CD14-positive monocyte (primary cell): ENCODE data around the gene RTRAF. TPM values are rescaled to one million over a fixed set of nuclear protein-coding genes. Genes with fewer than 3 reads are reported as not detected.
A peak's percentile ranks its signal among the peaks of the same experiment; 100 is the strongest.

ENCODE experiments used
- DNase-seq, 3 donors: peaks; one replicate each; pipeline ENCODE4 v3.0.0-alpha.2; 2011 to 2022
- H2AFZ ChIP-seq: 2 replicates; pipeline ENCODE4 v1.6.0; 2012; ENCODE audit warnings: mild to moderate bottlenecking, low read depth, low read length, inconsistent platforms; ENCODE audit not compliant: insufficient read depth, poor library complexity, severe bottlenecking
- H3K27ac ChIP-seq, 2 donors: 1 replicate in 1 of 2; 2 replicates in 1 of 2; pipeline ENCODE4 v1.5.1; 2012 to 2013; ENCODE audit warnings: low read length in 2 of 2, control low read depth in 1 of 2, inconsistent platforms in 1 of 2, low read depth in 1 of 2, mild to moderate bottlenecking in 1 of 2
- H3K27me3 ChIP-seq, 2 donors: one replicate each; pipeline versions ENCODE4 v1.6.0 to v1.6.1; 2011 to 2013; ENCODE audit warnings: low read length in 2 of 2; ENCODE audit not compliant: control insufficient read depth in 2 of 2, insufficient read depth in 2 of 2
- H3K36me3 ChIP-seq, 2 donors: replicated peaks in 1 of 2; 1 replicate in 1 of 2; 2 replicates in 1 of 2; pipeline versions ENCODE4 v1.5.1 to v1.6.1; 2012 to 2013; ENCODE audit warnings: low read length in 2 of 2, control low read depth in 1 of 2, inconsistent platforms in 1 of 2, mild to moderate bottlenecking in 1 of 2; ENCODE audit not compliant: insufficient read depth in 2 of 2, control insufficient read depth in 1 of 2
- H3K4me1 ChIP-seq, 2 donors: 1 replicate in 1 of 2; 2 replicates in 1 of 2; pipeline versions ENCODE4 v1.5.1 to v1.6.1; 2012 to 2013; ENCODE audit warnings: low read length in 2 of 2, control low read depth in 1 of 2, inconsistent platforms in 1 of 2, mild to moderate bottlenecking in 1 of 2, moderate library complexity in 1 of 2; ENCODE audit not compliant: insufficient read depth in 2 of 2, control insufficient read depth in 1 of 2
- H3K4me2 ChIP-seq: replicated peaks from 2 replicates; pipeline ENCODE3; 2012; ENCODE audit warnings: low read length, moderate library complexity, mild to moderate bottlenecking; ENCODE audit not compliant: poor library complexity, severe bottlenecking; ENCODE audit errors: extremely low read depth
- H3K4me3 ChIP-seq, 3 experiments: fragments of 200-600 bp in 1 of 3; sonication (generic) in 1 of 3; replicated peaks in 1 of 3; 1 replicate in 2 of 3; 2 replicates in 1 of 3; pipeline ENCODE4 v1.5.1; 2011 to 2013; ENCODE audit warnings: low read length in 3 of 3, mild to moderate bottlenecking in 3 of 3, control low read depth in 2 of 3, low read depth in 2 of 3, inconsistent platforms in 1 of 3, moderate library complexity in 1 of 3
- H3K79me2 ChIP-seq: 2 replicates; pipeline ENCODE4 v1.6.0; 2012; ENCODE audit warnings: mild to moderate bottlenecking, control low read depth, inconsistent platforms, low read length, moderate library complexity; ENCODE audit not compliant: insufficient read depth
- H3K9ac ChIP-seq: 2 replicates; pipeline ENCODE4 v1.6.0; 2017; ENCODE audit warnings: low read length, mild to moderate bottlenecking; ENCODE audit not compliant: insufficient read depth, poor library complexity, severe bottlenecking
- H3K9me3 ChIP-seq, 2 donors: replicated peaks in 1 of 2; 1 replicate in 1 of 2; 2 replicates in 1 of 2; pipeline versions ENCODE4 v1.5.1 to v1.6.1; 2012 to 2013; ENCODE audit warnings: low read length in 2 of 2, control low read depth in 1 of 2; ENCODE audit not compliant: control insufficient read depth in 1 of 2, insufficient read depth in 1 of 2
- H4K20me1 ChIP-seq: 2 replicates; pipeline ENCODE4 v1.6.0; 2012; ENCODE audit warnings: mild to moderate bottlenecking, low read length, control low read depth, moderate library complexity; ENCODE audit not compliant: insufficient read depth
- H3K27ac Mint-ChIP-seq, 7 donors: one replicate each; pipeline ENCODE4 v1.8.0; 2020; ENCODE audit warnings: mild to moderate bottlenecking in 7 of 7, mixed read lengths in 7 of 7, moderate library complexity in 6 of 7, inconsistent platforms in 2 of 7
- H3K27me3 Mint-ChIP-seq, 3 donors: one replicate each; pipeline ENCODE4 v1.8.0; 2021 to 2022; ENCODE audit warnings: low read depth in 3 of 3, mild to moderate bottlenecking in 3 of 3, mixed read lengths in 3 of 3, moderate library complexity in 3 of 3, inconsistent platforms in 1 of 3
- H3K36me3 Mint-ChIP-seq, 2 donors: one replicate each; pipeline ENCODE4 v1.8.0; 2020; ENCODE audit warnings: mixed read lengths in 2 of 2, inconsistent platforms in 1 of 2, mild to moderate bottlenecking in 1 of 2
- H3K4me1 Mint-ChIP-seq: one replicate; pipeline ENCODE4 v1.8.0; 2020; ENCODE audit warnings: mild to moderate bottlenecking, mixed read lengths
- H3K4me3 Mint-ChIP-seq, 2 donors: one replicate each; pipeline ENCODE4 v1.8.0; 2020; ENCODE audit warnings: mild to moderate bottlenecking in 2 of 2, mixed read lengths in 2 of 2, moderate library complexity in 1 of 2
- H3K9me3 Mint-ChIP-seq, 7 donors: one replicate each; pipeline ENCODE4 v1.8.0; 2020 to 2022; ENCODE audit warnings: mixed read lengths in 7 of 7, mild to moderate bottlenecking in 6 of 7, moderate library complexity in 6 of 7, inconsistent platforms in 2 of 7
- CTCF ChIP-seq: fragments of 200-600 bp; IDR thresholded peaks from one replicate; pipeline ENCODE4 v1.8.0; 2022; ENCODE audit warnings: antibody characterized with exemption, mild to moderate bottlenecking
- WGBS: methylation state at CpG from one replicate; pipeline ENCODE4 v1.1.5; 2013; ENCODE audit warnings: missing lambda C conversion rate; ENCODE audit not compliant: insufficient coverage; 5-methylcytosine and 5-hydroxymethylcytosine counted together
- intact Hi-C, 2 donors: fragments of 100-400 bp; cut with micrococcal nuclease; formaldehyde crosslinking; loops; one replicate each; pipeline versions ENCODE4 v1.15.0 to v1.15.1; 2023
- polyA plus RNA-seq, 3 donors: library from polyadenylated mRNA; depleted of rRNA in 1 of 3; unstranded in 2 of 3; stranded (reverse) in 1 of 3; fragments of 300-500 nt in 2 of 3; fragments of >200 nt in 1 of 3; fragmentation: Illumina TruSeq in 2 of 3; gene quantifications; 1 replicate in 2 of 3; 2 replicates in 1 of 3; pipeline ENCODE4 v1.2.3, GENCODE V29; 2012 to 2021

The RTRAF gene
- polyA plus RNA-seq, 3 donors = 51.6 to 152 (median 149) TPM

DNA sequence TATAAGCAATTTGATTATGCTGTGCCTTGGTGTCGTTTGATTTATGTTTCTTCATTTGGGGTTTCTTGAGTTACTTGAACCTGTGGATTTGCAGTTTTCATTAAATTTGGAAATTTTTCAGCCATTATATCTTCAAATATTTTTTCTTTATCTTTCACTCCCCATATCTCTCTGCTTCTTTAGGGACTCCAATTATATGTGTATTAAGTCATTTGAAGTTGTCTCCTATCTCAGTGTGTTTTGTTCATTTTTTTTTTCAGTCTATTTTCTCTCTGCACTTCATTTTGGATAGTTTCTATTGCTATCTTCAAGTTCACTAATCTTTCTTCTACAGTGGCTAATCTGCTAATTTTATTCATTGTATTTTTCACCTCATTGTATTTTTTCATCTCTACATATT is 29.4 kb upstream of the RTRAF start:
- peaks cover 16% of the 10 kb centered on the region for H3K4me1 Mint-ChIP-seq
- H3K4me2 ChIP-seq = no peak overlapping the region
- TF ChIP-seq CTCF = no peak
- H3K9ac ChIP-seq = no peak overlapping the region
- no peak overlapping the region for H3K4me3 ChIP-seq
- H3K36me3 Mint-ChIP-seq = peaks cover 75 to 77% of the 10 kb centered on the region in 2 donors
- H3K4me1 ChIP-seq = no peaks in the 10 kb centered on the region
- intact Hi-C loops = no loop called here
- no peak overlapping the region for H2AFZ ChIP-seq
- WGBS = no CpG with 5 or more reads among the region's 1 CpG
- H3K27me3 ChIP-seq = no peaks in the 10 kb centered on the region
- no peak for DNase-seq
- no peak overlapping the region for H3K4me3 Mint-ChIP-seq
- H3K27ac Mint-ChIP-seq = no peak overlapping the region
- H3K36me3 ChIP-seq = peaks cover 13 to 82% of the 10 kb centered on the region in 2 donors
- H3K27ac ChIP-seq = no peak overlapping the region
- peaks cover 0 to 2% (median 0%) of the 10 kb centered on the region in 3 donors for H3K27me3 Mint-ChIP-seq
- peaks cover 36% of the 10 kb centered on the region for H4K20me1 ChIP-seq
- H3K9me3 Mint-ChIP-seq = peaks cover 5 to 26% (median 10%) of the 10 kb centered on the region in 7 donors
- H3K9me3 ChIP-seq = peaks cover 7% of the 10 kb centered on the region in 2 donors
- H3K79me2 ChIP-seq = no peaks in the 10 kb centered on the region

DNA sequence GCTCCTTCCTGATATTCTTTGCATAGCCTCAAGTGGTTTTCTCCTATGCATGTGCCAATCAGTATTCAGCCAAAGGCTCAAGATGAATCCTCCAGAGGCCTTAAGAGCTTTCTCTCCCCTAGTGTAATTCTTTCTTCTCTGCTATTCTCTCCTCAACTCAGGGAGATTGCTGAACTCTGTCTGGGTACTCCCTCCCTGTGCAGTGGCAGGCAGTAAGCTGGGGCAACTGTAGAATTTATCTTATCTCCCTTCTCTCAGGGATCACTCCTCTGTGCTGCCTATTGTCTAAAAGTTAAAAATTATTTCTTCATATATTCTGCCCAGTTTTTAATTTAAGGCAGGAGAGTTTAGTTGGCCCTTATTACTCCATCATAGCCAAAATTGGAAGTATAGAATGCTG is 28.5 kb upstream of the RTRAF start:
- peaks cover 16% of the 10 kb centered on the region for H3K4me1 Mint-ChIP-seq
- H3K9ac ChIP-seq = no peak overlapping the region
- H3K27me3 Mint-ChIP-seq = peaks cover 0 to 2% (median 0%) of the 10 kb centered on the region in 3 donors
- H3K27me3 ChIP-seq = no peaks in the 10 kb centered on the region
- TF ChIP-seq CTCF = no peak
- no peak overlapping the region for H3K27ac ChIP-seq
- no peak overlapping the region for H3K4me2 ChIP-seq
- no peaks in the 10 kb centered on the region for H3K4me1 ChIP-seq
- no peak overlapping the region for H3K4me3 ChIP-seq
- H3K9me3 Mint-ChIP-seq = peaks cover 5 to 26% (median 10%) of the 10 kb centered on the region in 7 donors
- intact Hi-C loops = no loop called here
- peaks cover 75 to 79% of the 10 kb centered on the region in 2 donors for H3K36me3 Mint-ChIP-seq
- no peak overlapping the region for H2AFZ ChIP-seq
- peaks cover 36% of the 10 kb centered on the region for H4K20me1 ChIP-seq
- peaks cover 9 to 80% of the 10 kb centered on the region in 2 donors for H3K36me3 ChIP-seq
- no peak for DNase-seq
- H3K4me3 Mint-ChIP-seq = no peak overlapping the region
- H3K27ac Mint-ChIP-seq = peak overlapping the region in 1 of 7 donors; percentile 4
- peaks cover 7% of the 10 kb centered on the region in 2 donors for H3K9me3 ChIP-seq
- H3K79me2 ChIP-seq = no peaks in the 10 kb centered on the region
